GM23338 (cell line): ENCODE results near the gene AP4M1. TPM values are rescaled to one million over a fixed set of nuclear protein-coding genes. Genes with fewer than 3 reads are reported as not detected.

ENCODE experiments used
- ATAC-seq: fragments of 200-7000 bp; cut with Tn5 transposase; 3 replicates; pipeline ENCODE4 v1.9.1; 2020
- DNase-seq: peaks from one replicate; pipeline ENCODE4 v3.0.0-alpha.2; 2015; ENCODE audit warnings: low spot score
- H2AFZ ChIP-seq: fragments of 200-600 bp; sonication (generic); 2 replicates; pipeline ENCODE4 v1.8.0; 2016; ENCODE audit warnings: antibody characterized with exemption, mild to moderate bottlenecking, moderate library complexity
- H3F3A ChIP-seq: fragments of 200-600 bp; sonication (generic); replicated peaks from 2 replicates; pipeline ENCODE4 v1.8.0; 2017; ENCODE audit warnings: antibody characterized with exemption, mixed run types, low read depth
- H3K27ac ChIP-seq: fragments of 200-600 bp; sonication (generic); 2 replicates; pipeline ENCODE4 v1.6.1; 2016; ENCODE audit warnings: low read depth
- H3K27me3 ChIP-seq: fragments of 200-600 bp; sonication (generic); 2 replicates; pipeline ENCODE4 v1.8.0; 2016; ENCODE audit warnings: mild to moderate bottlenecking, mixed run types, moderate library complexity; ENCODE audit not compliant: insufficient read depth
- H3K36me3 ChIP-seq: fragments of 200-600 bp; sonication (generic); 2 replicates; pipeline ENCODE4 v1.8.0; 2016; ENCODE audit warnings: mild to moderate bottlenecking; ENCODE audit not compliant: insufficient read depth
- H3K4me1 ChIP-seq: fragments of 200-600 bp; sonication (generic); 2 replicates; pipeline ENCODE4 v1.8.0; 2016; ENCODE audit warnings: mild to moderate bottlenecking, moderate library complexity; ENCODE audit not compliant: insufficient read depth
- H3K4me2 ChIP-seq: fragments of 200-600 bp; sonication (generic); 2 replicates; pipeline ENCODE4 v1.7.1; 2017; ENCODE audit warnings: mixed run types
- H3K4me3 ChIP-seq: fragments of 200-600 bp; sonication (generic); 2 replicates; pipeline ENCODE4 v1.6.1; 2016; ENCODE audit warnings: mixed run types
- H3K79me2 ChIP-seq: fragments of 200-600 bp; sonication (generic); replicated peaks from 2 replicates; pipeline ENCODE4 v1.8.0; 2017; ENCODE audit warnings: mild to moderate bottlenecking; ENCODE audit not compliant: insufficient read depth
- H3K9me2 ChIP-seq: fragments of 200-600 bp; sonication (generic); 2 replicates; pipeline ENCODE4 v1.8.0; 2017; ENCODE audit not compliant: insufficient read depth
- H4K20me1 ChIP-seq: fragments of 200-600 bp; sonication (generic); replicated peaks from 2 replicates; pipeline ENCODE4 v1.8.0; 2017; ENCODE audit warnings: mild to moderate bottlenecking; ENCODE audit not compliant: insufficient read depth
- H3K27ac Mint-ChIP-seq: 2 replicates; pipeline ENCODE4 v1.8.0; 2020; ENCODE audit warnings: inconsistent platforms, mild to moderate bottlenecking, moderate library complexity, mixed read lengths
- H3K27me3 Mint-ChIP-seq: 3 replicates; pipeline ENCODE4 v1.8.0; 2022; ENCODE audit warnings: low read depth, mild to moderate bottlenecking, moderate library complexity, mixed read lengths, inconsistent platforms; ENCODE audit not compliant: insufficient read depth, poor library complexity
- H3K36me3 Mint-ChIP-seq: 3 replicates; pipeline ENCODE4 v1.8.0; 2021; ENCODE audit warnings: low read depth, mild to moderate bottlenecking, inconsistent platforms, moderate library complexity, mixed read lengths
- H3K4me1 Mint-ChIP-seq: 3 replicates; pipeline ENCODE4 v1.8.0; 2020; ENCODE audit warnings: mild to moderate bottlenecking, inconsistent platforms, mixed read lengths
- H3K4me3 Mint-ChIP-seq: 3 replicates; pipeline ENCODE4 v1.8.0; 2021; ENCODE audit warnings: moderate library complexity, mild to moderate bottlenecking, inconsistent platforms, mixed read lengths
- H3K9me3 Mint-ChIP-seq: 3 replicates; pipeline ENCODE4 v1.8.0; 2020; ENCODE audit warnings: moderate library complexity, mild to moderate bottlenecking, inconsistent platforms, mixed read lengths
- CREB1 ChIP-seq: fragments of 250-450 bp; sonication (Bioruptor Pico); IDR thresholded peaks from 2 replicates; pipeline ENCODE4 v1.5.0; 2020; ENCODE audit warnings: low read depth, mild to moderate bottlenecking, moderate library complexity
- EZH2 ChIP-seq: fragments of 200-600 bp; sonication (generic); IDR thresholded peaks from one replicate; pipeline ENCODE4 v1.8.0; 2017; ENCODE audit warnings: antibody characterized with exemption, mild to moderate bottlenecking, low read depth; ENCODE audit not compliant: unreplicated experiment
- EZH2phosphoT487 ChIP-seq: fragments of 200-600 bp; sonication (generic); IDR thresholded peaks from one replicate; pipeline ENCODE4 v1.8.1; 2018; ENCODE audit warnings: antibody characterized with exemption; ENCODE audit not compliant: unreplicated experiment
- NANOG ChIP-seq: IDR thresholded peaks from 2 replicates; pipeline ENCODE4 v1.6.1; 2016; ENCODE audit warnings: antibody characterized with exemption, borderline replicate concordance
- POLR2AphosphoS5 ChIP-seq: IDR thresholded peaks from 2 replicates; pipeline ENCODE4 v1.6.1; 2016; ENCODE audit warnings: antibody characterized with exemption, low read depth
- ZNF331 ChIP-seq: fragments of 250-450 bp; sonication (Bioruptor Pico); IDR thresholded peaks from 2 replicates; pipeline ENCODE4 v1.5.0; 2020; ENCODE audit warnings: low read depth, mild to moderate bottlenecking, moderate library complexity
- polyA plus RNA-seq: library from polyadenylated mRNA; unstranded; fragments of >200 nt; fragmentation: Nextera tagmentation; extraction: Ambion mirVana; gene quantifications from 2 replicates; pipeline ENCODE4 v1.2.1, GENCODE V29; 2016
- total RNA-seq: library from RNA; depleted of rRNA; stranded (reverse); fragments of >200 nt; shearing (Covaris generic); gene quantifications from 2 replicates; pipeline ENCODE4 v1.2.3, GENCODE V29; 2014
- TF ChIP-seq, protein P1 (sequence below): fragments of 250-450 bp; sonication (Bioruptor Pico); IDR thresholded peaks from 2 replicates; pipeline ENCODE4 v1.5.0; 2020; ENCODE audit warnings: mild to moderate bottlenecking, moderate library complexity
- TF ChIP-seq, protein P2 (sequence below), 2 experiments: fragments of 200-600 bp in 1 of 2; sonication (generic) in 1 of 2; conservative IDR thresholded peaks; 2 replicates each; pipeline versions ENCODE4 v1.5.1 to v1.6.1; 2016 to 2017; ENCODE audit warnings: antibody characterized with exemption in 2 of 2, low read depth in 2 of 2, mild to moderate bottlenecking in 2 of 2, moderate library complexity in 1 of 2

The AP4M1 gene
- total and polyA plus RNA-seq, 2 experiments from 2014 or later = 9.5 to 13.3 TPM

DNA sequence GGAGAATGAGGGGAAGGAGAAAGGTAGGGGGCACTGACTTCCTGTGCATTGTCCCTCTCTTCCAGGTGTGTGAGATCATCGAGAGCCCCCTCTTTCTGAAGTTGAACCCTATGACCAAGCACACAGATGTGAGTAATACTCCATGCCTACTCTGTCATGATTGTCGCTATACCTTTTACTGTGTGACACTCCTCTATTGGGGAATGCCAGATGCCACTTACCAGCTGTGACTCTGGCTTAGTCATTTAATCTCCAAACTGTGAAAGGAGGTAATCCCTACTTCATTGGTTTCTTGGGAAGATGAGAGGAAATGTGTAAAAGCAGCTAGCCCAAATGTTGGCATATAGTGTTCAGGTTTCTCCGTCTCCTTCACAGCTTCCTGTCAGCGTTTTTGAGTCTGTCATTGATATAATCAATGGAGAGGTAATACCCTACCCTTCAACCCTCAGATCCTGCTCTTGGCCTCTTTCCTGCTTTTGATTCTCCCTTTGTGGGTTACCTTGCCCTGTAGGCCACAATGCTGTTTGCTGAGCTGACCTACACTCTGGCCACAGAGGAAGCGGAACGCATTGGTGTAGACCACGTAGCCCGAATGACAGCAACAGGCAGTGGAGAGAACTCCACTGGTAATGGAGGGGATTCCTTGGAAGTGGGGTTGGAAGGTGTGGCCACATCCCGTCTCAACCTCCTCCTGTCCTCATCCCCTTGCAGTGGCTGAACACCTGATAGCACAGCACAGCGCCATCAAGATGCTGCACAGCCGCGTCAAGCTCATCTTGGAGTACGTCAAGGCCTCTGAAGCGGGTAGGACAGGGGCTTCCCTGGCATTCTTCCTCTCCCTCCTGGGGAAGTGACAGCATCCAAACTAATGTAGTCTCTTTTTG, 10.7 kb upstream of the AP4M1 start (continued):
- TF ChIP-seq EZH2phosphoT487 = no peak
- TF ChIP-seq EZH2 = no peak
- TF ChIP-seq CREB1 (CRISPR knock-in tag) = no peak
- TF ChIP-seq, protein P1, sequence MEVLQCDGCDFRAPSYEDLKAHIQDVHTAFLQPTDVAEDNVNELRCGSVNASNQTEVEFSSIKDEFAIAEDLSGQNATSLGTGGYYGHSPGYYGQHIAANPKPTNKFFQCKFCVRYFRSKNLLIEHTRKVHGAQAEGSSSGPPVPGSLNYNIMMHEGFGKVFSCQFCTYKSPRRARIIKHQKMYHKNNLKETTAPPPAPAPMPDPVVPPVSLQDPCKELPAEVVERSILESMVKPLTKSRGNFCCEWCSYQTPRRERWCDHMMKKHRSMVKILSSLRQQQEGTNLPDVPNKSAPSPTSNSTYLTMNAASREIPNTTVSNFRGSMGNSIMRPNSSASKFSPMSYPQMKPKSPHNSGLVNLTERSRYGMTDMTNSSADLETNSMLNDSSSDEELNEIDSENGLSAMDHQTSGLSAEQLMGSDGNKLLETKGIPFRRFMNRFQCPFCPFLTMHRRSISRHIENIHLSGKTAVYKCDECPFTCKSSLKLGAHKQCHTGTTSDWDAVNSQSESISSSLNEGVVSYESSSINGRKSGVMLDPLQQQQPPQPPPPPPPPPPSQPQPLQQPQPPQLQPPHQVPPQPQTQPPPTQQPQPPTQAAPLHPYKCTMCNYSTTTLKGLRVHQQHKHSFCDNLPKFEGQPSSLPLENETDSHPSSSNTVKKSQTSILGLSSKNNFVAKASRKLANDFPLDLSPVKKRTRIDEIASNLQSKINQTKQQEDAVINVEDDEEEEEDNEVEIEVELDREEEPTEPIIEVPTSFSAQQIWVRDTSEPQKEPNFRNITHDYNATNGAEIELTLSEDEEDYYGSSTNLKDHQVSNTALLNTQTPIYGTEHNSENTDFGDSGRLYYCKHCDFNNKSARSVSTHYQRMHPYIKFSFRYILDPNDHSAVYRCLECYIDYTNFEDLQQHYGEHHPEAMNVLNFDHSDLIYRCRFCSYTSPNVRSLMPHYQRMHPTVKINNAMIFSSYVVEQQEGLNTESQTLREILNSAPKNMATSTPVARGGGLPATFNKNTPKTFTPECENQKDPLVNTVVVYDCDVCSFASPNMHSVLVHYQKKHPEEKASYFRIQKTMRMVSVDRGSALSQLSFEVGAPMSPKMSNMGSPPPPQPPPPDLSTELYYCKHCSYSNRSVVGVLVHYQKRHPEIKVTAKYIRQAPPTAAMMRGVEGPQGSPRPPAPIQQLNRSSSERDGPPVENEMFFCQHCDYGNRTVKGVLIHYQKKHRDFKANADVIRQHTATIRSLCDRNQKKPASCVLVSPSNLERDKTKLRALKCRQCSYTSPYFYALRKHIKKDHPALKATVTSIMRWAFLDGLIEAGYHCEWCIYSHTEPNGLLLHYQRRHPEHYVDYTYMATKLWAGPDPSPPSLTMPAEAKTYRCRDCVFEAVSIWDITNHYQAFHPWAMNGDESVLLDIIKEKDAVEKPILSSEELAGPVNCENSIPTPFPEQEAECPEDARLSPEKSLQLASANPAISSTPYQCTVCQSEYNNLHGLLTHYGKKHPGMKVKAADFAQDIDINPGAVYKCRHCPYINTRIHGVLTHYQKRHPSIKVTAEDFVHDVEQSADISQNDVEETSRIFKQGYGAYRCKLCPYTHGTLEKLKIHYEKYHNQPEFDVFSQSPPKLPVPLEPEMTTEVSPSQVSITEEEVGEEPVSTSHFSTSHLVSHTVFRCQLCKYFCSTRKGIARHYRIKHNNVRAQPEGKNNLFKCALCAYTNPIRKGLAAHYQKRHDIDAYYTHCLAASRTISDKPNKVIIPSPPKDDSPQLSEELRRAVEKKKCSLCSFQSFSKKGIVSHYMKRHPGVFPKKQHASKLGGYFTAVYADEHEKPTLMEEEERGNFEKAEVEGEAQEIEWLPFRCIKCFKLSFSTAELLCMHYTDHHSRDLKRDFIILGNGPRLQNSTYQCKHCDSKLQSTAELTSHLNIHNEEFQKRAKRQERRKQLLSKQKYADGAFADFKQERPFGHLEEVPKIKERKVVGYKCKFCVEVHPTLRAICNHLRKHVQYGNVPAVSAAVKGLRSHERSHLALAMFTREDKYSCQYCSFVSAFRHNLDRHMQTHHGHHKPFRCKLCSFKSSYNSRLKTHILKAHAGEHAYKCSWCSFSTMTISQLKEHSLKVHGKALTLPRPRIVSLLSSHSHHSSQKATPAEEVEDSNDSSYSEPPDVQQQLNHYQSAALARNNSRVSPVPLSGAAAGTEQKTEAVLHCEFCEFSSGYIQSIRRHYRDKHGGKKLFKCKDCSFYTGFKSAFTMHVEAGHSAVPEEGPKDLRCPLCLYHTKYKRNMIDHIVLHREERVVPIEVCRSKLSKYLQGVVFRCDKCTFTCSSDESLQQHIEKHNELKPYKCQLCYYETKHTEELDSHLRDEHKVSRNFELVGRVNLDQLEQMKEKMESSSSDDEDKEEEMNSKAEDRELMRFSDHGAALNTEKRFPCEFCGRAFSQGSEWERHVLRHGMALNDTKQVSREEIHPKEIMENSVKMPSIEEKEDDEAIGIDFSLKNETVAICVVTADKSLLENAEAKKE (CRISPR knock-in tag) = no peak
- TF ChIP-seq ZNF331 = no peak
- TF ChIP-seq POLR2AphosphoS5 = no peak

DNA sequence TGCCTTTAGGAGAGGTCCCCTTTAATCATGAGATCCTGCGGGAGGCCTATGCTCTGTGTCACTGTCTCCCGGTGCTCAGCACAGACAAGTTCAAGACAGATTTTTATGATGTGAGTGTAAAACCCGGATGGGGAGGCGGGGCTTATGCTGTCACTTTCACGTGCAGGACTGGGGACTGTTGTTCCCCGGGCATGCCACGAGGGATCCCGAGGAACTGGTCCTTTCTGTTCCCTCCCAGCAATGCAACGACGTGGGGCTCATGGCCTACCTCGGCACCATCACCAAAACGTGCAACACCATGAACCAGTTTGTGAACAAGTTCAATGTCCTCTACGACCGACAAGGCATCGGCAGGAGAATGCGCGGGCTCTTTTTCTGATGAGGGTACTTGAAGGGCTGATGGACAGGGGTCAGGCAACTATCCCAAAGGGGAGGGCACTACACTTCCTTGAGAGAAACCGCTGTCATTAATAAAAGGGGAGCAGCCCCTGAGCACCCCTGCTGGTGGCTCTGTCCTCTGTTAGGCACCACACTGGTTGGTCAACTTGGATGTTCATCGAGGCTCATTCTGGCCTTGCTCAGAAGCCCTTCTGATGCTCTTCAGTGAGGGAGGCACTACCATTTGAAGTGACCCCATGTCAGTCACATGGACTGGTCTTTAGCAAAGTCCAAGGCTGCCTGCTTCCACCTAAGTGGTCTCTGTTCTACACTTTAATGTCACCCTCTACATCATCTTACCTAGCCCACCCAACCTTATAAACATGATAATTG, 9.8 kb upstream of the AP4M1 start:
- Mint-ChIP-seq H3K4me3 (peak overlapping the region; percentile 93; the same call in 1 of the 3 replicates), H3K4me1 (peaks cover 23% of the 10 kb centered on the region), H3K36me3 (peaks cover 65% of the 10 kb centered on the region), H3K27me3 (peaks cover 40% of the 10 kb centered on the region), H3K27ac (peak overlapping the region; percentile 15; the same call in 1 of the 2 replicates), H3K9me3 (no peaks in the 10 kb centered on the region)
- Histone ChIP-seq H3K79me2 (peaks cover 15% of the 10 kb centered on the region), H3K27ac (peak overlapping the region; percentile 88), H3K4me1 (peaks cover 6% of the 10 kb centered on the region), H4K20me1 (peaks cover 34% of the 10 kb centered on the region), H3K4me2 (no peak overlapping the region), H3K27me3 (no peaks in the 10 kb centered on the region), H2AFZ (no peak overlapping the region), H3K9me2 (no peaks in the 10 kb centered on the region), H3F3A (peaks cover 79% of the 10 kb centered on the region), H3K36me3 (peaks cover 45% of the 10 kb centered on the region), H3K4me3 (no peak overlapping the region)
- peak; percentile 33 for ATAC-seq
- peak; percentile 74 for DNase-seq
- TF ChIP-seq, protein P2, sequence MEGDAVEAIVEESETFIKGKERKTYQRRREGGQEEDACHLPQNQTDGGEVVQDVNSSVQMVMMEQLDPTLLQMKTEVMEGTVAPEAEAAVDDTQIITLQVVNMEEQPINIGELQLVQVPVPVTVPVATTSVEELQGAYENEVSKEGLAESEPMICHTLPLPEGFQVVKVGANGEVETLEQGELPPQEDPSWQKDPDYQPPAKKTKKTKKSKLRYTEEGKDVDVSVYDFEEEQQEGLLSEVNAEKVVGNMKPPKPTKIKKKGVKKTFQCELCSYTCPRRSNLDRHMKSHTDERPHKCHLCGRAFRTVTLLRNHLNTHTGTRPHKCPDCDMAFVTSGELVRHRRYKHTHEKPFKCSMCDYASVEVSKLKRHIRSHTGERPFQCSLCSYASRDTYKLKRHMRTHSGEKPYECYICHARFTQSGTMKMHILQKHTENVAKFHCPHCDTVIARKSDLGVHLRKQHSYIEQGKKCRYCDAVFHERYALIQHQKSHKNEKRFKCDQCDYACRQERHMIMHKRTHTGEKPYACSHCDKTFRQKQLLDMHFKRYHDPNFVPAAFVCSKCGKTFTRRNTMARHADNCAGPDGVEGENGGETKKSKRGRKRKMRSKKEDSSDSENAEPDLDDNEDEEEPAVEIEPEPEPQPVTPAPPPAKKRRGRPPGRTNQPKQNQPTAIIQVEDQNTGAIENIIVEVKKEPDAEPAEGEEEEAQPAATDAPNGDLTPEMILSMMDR (conservative IDR thresholded peaks at IDR 0.05; ENCODE audit: low read depth in 2 of 2) = peak; percentile 4 to 40; a peak in 2 of 4 replicates
- TF ChIP-seq POLR2AphosphoS5 = peak; percentile 45
- TF ChIP-seq NANOG = no peak
